Measurements from ENCODE around the gene DNM3. TPM values are rescaled to one million over a fixed set of nuclear protein-coding genes. Genes with fewer than 3 reads are reported as not detected.

The DNM3 gene
- polyA plus RNA-seq, 3 donors, result 0.15 TPM; not detected in 2

- Histone ChIP-seq H3K9ac (ENCODE audit: insufficient read depth, low read length, poor library complexity, severe bottlenecking) (no peak overlapping the region), H2AFZ (ENCODE audit: insufficient read depth, low read depth, low read length, poor library complexity, severe bottlenecking) (peak overlapping the region; percentile 90), H3K27ac (ENCODE audit: low read depth in 1 of 2, low read length in 2 of 2) (no peak overlapping the region), H3K4me2 (replicated peaks; ENCODE audit: extremely low read depth, low read length, poor library complexity, severe bottlenecking) (no peak overlapping the region), H3K27me3 (ENCODE audit: control insufficient read depth in 2 of 2, insufficient read depth in 2 of 2, low read length in 2 of 2) (no peaks in the 10 kb centered on the region), H4K20me1 (ENCODE audit: insufficient read depth, low read length) (no peaks in the 10 kb centered on the region), H3K4me1 (ENCODE audit: control insufficient read depth in 1 of 2, insufficient read depth in 2 of 2, low read length in 2 of 2) (peaks cover 32 to 41% of the 10 kb centered on the region in 2 donors), H3K36me3 (replicated peaks in 1 of 2; ENCODE audit: control insufficient read depth in 1 of 2, insufficient read depth in 2 of 2, low read length in 2 of 2) (no peaks in the 10 kb centered on the region), H3K79me2 (ENCODE audit: insufficient read depth, low read length) (no peaks in the 10 kb centered on the region), H3K4me3 (replicated peaks in 1 of 3; ENCODE audit: low read depth in 2 of 3, low read length in 3 of 3) (no peak overlapping the region), H3K9me3 (replicated peaks in 1 of 2; ENCODE audit: control insufficient read depth in 1 of 2, insufficient read depth in 1 of 2, low read length in 2 of 2) (no peaks in the 10 kb centered on the region)
- Mint-ChIP-seq H3K9me3 (no peaks in the 10 kb centered on the region), H3K27me3 (ENCODE audit: low read depth in 3 of 3) (peaks cover 0 to 5% (median 0%) of the 10 kb centered on the region in 3 donors), H3K27ac (no peak overlapping the region), H3K4me1 (peaks cover 53% of the 10 kb centered on the region), H3K4me3 (no peak overlapping the region), H3K36me3 (no peaks in the 10 kb centered on the region)
- intact Hi-C loops (cut with micrococcal nuclease), result no loop called here
- WGBS (ENCODE audit: insufficient coverage), result no CpG with 5 or more reads among the region's 2 CpGs
- no peak for TF ChIP-seq CTCF (IDR thresholded peaks at IDR 0.05)
- DNase-seq, result no peak
Observed at GRCh38 chr1:172451002-172451443, 609.7 kb downstream of the DNM3 start.

GRCh38 chr1:172452536-172453152 lies 611.3 kb downstream of the DNM3 start:
- Histone ChIP-seq H4K20me1 (ENCODE audit: insufficient read depth, low read length) (no peaks in the 10 kb centered on the region), H3K4me2 (replicated peaks; ENCODE audit: extremely low read depth, low read length, poor library complexity, severe bottlenecking) (no peak overlapping the region), H3K36me3 (replicated peaks in 1 of 2; ENCODE audit: control insufficient read depth in 1 of 2, insufficient read depth in 2 of 2, low read length in 2 of 2) (no peaks in the 10 kb centered on the region), H3K9ac (ENCODE audit: insufficient read depth, low read length, poor library complexity, severe bottlenecking) (no peak overlapping the region), H3K27ac (ENCODE audit: low read depth in 1 of 2, low read length in 2 of 2) (no peak overlapping the region), H3K27me3 (ENCODE audit: control insufficient read depth in 2 of 2, insufficient read depth in 2 of 2, low read length in 2 of 2) (no peaks in the 10 kb centered on the region), H3K9me3 (replicated peaks in 1 of 2; ENCODE audit: control insufficient read depth in 1 of 2, insufficient read depth in 1 of 2, low read length in 2 of 2) (no peaks in the 10 kb centered on the region), H3K4me1 (ENCODE audit: control insufficient read depth in 1 of 2, insufficient read depth in 2 of 2, low read length in 2 of 2) (peaks cover 26 to 35% of the 10 kb centered on the region in 2 donors), H3K79me2 (ENCODE audit: insufficient read depth, low read length) (no peaks in the 10 kb centered on the region), H2AFZ (ENCODE audit: insufficient read depth, low read depth, low read length, poor library complexity, severe bottlenecking) (peak overlapping the region; percentile 15), H3K4me3 (replicated peaks in 1 of 3; ENCODE audit: low read depth in 2 of 3, low read length in 3 of 3) (no peak overlapping the region)
- Mint-ChIP-seq H3K36me3 (no peaks in the 10 kb centered on the region), H3K9me3 (no peaks in the 10 kb centered on the region), H3K4me1 (peaks cover 47% of the 10 kb centered on the region), H3K27me3 (ENCODE audit: low read depth in 3 of 3) (peaks cover 0 to 5% (median 1%) of the 10 kb centered on the region in 3 donors), H3K27ac (no peak overlapping the region), H3K4me3 (no peak overlapping the region)
- no peak for TF ChIP-seq CTCF (IDR thresholded peaks at IDR 0.05)
- no peak for DNase-seq
- 93% methylated on average over 3 of the region's 7 CpGs for WGBS (ENCODE audit: insufficient coverage)
- intact Hi-C loops (cut with micrococcal nuclease), result no loop called here
